Pancreas (tissue), 10 donors: Measurements from ENCODE around the gene TTC29. TPM values are rescaled to one million over a fixed set of nuclear protein-coding genes. Genes with fewer than 3 reads are reported as not detected.
A peak's percentile ranks its signal among the peaks of the same experiment; 100 is the strongest.

Source experiments
- ATAC-seq, 4 donors: fragments of 200-7000 bp; cut with Tn5 transposase; one replicate each; pipeline versions ENCODE4 v1.8.0 to v1.9.1; 2020; ENCODE audit warnings: mild to moderate bottlenecking in 4 of 4, moderate library complexity in 4 of 4
- DNase-seq, 6 donors: peaks; one replicate each; pipeline ENCODE4 v3.0.0-alpha.2; 2020
- FAIRE-seq: peaks from 2 replicates; lab custom pipeline; 2012; peaks lifted over from hg19 to GRCh38; lab: Jason Lieb, UNC
- H3K27ac ChIP-seq, 4 donors: fragments of 200-600 bp; sonication (generic); 1 replicate in 3 of 4; 2 replicates in 1 of 4; pipeline versions ENCODE4 v1.5.0 to v1.8.0; 2020
- H3K27me3 ChIP-seq, 4 donors: fragments of 200-600 bp; one replicate each; pipeline ENCODE4 v1.8.0; 2021
- H3K36me3 ChIP-seq, 3 donors: fragments of 200-600 bp; sonication (generic) in 1 of 3; one replicate each; pipeline versions ENCODE4 v1.5.0 to v1.8.0; 2020 to 2021
- H3K4me1 ChIP-seq, 3 donors: fragments of 200-600 bp; one replicate each; pipeline ENCODE4 v1.8.0; 2021
- H3K4me3 ChIP-seq, 4 donors: fragments of 200-600 bp; sonication (generic) in 2 of 4; one replicate each; pipeline versions ENCODE4 v1.5.0 to v1.8.0; 2020 to 2021
- H3K9me3 ChIP-seq, 4 donors: fragments of 200-600 bp; one replicate each; pipeline ENCODE4 v1.8.0; 2021
- CTCF ChIP-seq, 4 donors: fragments of 200-600 bp; sonication (generic) in 3 of 4; IDR thresholded peaks; one replicate each; pipeline versions ENCODE4 v1.5.0 to v1.8.0; 2021; ENCODE audit warnings: antibody characterized with exemption in 4 of 4
- WGBS, 2 donors: extraction: QIAGEN DNeasy Blood & Tissue Kit; methylation state at CpG; one replicate each; pipeline ENCODE4 v1.1.7; 2013; 5-methylcytosine and 5-hydroxymethylcytosine counted together
- intact Hi-C, 3 donors: fragments of 100-400 bp; cut with DNase I; formaldehyde crosslinking; loops; one replicate each; pipeline versions ENCODE4 v1.11.1 to v1.14.2; 2022
- polyA plus RNA-seq, 2 donors: library from polyadenylated mRNA; stranded (reverse); fragments of 200-250 nt; gene quantifications; one replicate each; pipeline ENCODE4 v1.2.3, GENCODE V29; 2013
- total RNA-seq, 6 donors: library from RNA; stranded (reverse); fragmentation: NEBNext Ultra II Directional in 4 of 6; extraction: Animal tissue kit (Norgen Biotek cat#: 25700) in 4 of 6; gene quantifications; one replicate each; pipeline versions ENCODE4 v1.2.1 to v1.2.4, GENCODE V29; 2021 to 2023
- donor health status: healthy with polysubstance abuse.
- donor health status: DM: no; HTN: no; CAD: no; lungs with moderate emphysema.
- donor health status: DM: no; HTN: no; CAD: no.
- donor health status: control.
- donor health status: control.
- donor health status: Bipolar disorder and iron deficiency.
- donor health status: DM: yes; HTN: yes; CAD: no.
- donor health status: DM: no; HTN: no; CAD: no.
- donor health status: DM: no; HTN: no; CAD: no.
- donor health status: DM: yes; HTN: yes; CAD: no.

Gene TTC29
- total and polyA plus RNA-seq, 8 donors: not detected

GRCh38 chr4:146787731-146788130 lies 157.9 kb downstream of the TTC29 start:
- no peaks in the 10 kb centered on the region for H3K4me1 ChIP-seq
- no peaks in the 10 kb centered on the region for H3K27me3 ChIP-seq
- no peaks in the 10 kb centered on the region for H3K36me3 ChIP-seq
- intact Hi-C loops: no loop called here
- H3K4me3 ChIP-seq: no peak overlapping the region
- FAIRE-seq: no peak
- TF ChIP-seq CTCF (IDR thresholded peaks at IDR 0.05): no peak
- ATAC-seq: no peak
- DNase-seq: no peak
- H3K27ac ChIP-seq: no peak overlapping the region
- no peaks in the 10 kb centered on the region for H3K9me3 ChIP-seq
- WGBS, 2 donors: 4% methylated on average over 3 of the region's 3 CpGs

- no peak for TF ChIP-seq CTCF (IDR thresholded peaks at IDR 0.05)
- no peaks in the 10 kb centered on the region for H3K4me1 ChIP-seq
- WGBS, 2 donors: 75 to 84% methylated on average over 8 of the region's 8 CpGs
- H3K36me3 ChIP-seq: no peaks in the 10 kb centered on the region
- no peak for ATAC-seq
- H3K27me3 ChIP-seq: no peaks in the 10 kb centered on the region
- no peaks in the 10 kb centered on the region for H3K9me3 ChIP-seq
- peak in 3 of 6 donors; percentile 2 to 51 (median 44) for DNase-seq
- no peak overlapping the region for H3K4me3 ChIP-seq
- no peak overlapping the region for H3K27ac ChIP-seq
- no peak for FAIRE-seq
- intact Hi-C loops: no loop called here
Measured at GRCh38 chr4:146776691-146777090, 169.0 kb downstream of the TTC29 start.

GRCh38 chr4:146763560-146763959 lies 182.1 kb downstream of the TTC29 start:
- no peak for DNase-seq
- no peak for FAIRE-seq
- H3K27me3 ChIP-seq: no peaks in the 10 kb centered on the region
- H3K4me3 ChIP-seq: no peak overlapping the region
- H3K36me3 ChIP-seq: no peaks in the 10 kb centered on the region
- no peak overlapping the region for H3K27ac ChIP-seq
- ATAC-seq: no peak
- WGBS, 2 donors: 64 to 73% methylated on average over 2 of the region's 2 CpGs
- TF ChIP-seq CTCF (IDR thresholded peaks at IDR 0.05): no peak
- H3K4me1 ChIP-seq: no peaks in the 10 kb centered on the region
- no peaks in the 10 kb centered on the region for H3K9me3 ChIP-seq
- intact Hi-C loops: no loop called here

- WGBS, 2 donors: 30 to 40% methylated on average over 2 of the region's 2 CpGs
- no peak for FAIRE-seq
- Histone ChIP-seq H3K36me3 (no peaks in the 10 kb centered on the region), H3K4me1 (no peaks in the 10 kb centered on the region), H3K4me3 (no peak overlapping the region), H3K27me3 (no peaks in the 10 kb centered on the region), H3K9me3 (no peaks in the 10 kb centered on the region), H3K27ac (no peak overlapping the region)
- no peak for ATAC-seq
- TF ChIP-seq CTCF (IDR thresholded peaks at IDR 0.05): no peak
- intact Hi-C loops: no loop called here
- no peak for DNase-seq
Measured at GRCh38 chr4:146762016-146762415, 183.6 kb downstream of the TTC29 start.

GRCh38 chr4:146742416-146742815 lies 203.2 kb downstream of the TTC29 start:
- no peak for FAIRE-seq
- Histone ChIP-seq H3K36me3 (no peaks in the 10 kb centered on the region), H3K27me3 (no peaks in the 10 kb centered on the region), H3K4me1 (no peaks in the 10 kb centered on the region), H3K4me3 (no peak overlapping the region), H3K9me3 (no peaks in the 10 kb centered on the region), H3K27ac (no peak overlapping the region)
- no peak for DNase-seq
- intact Hi-C loops: no loop called here
- WGBS, 2 donors: 35 to 47% methylated on average over 2 of the region's 2 CpGs
- no peak for TF ChIP-seq CTCF (IDR thresholded peaks at IDR 0.05)
- ATAC-seq: no peak
